ENCODE results near the gene GPR37.

- TF ChIP-seq POLR2AphosphoS5 (IDR thresholded peaks at IDR 0.05; ENCODE audit: borderline replicate concordance, low read depth, low read length), result no peak
- TF ChIP-seq EZH2 (IDR thresholded peaks at IDR 0.05), result no peak
Observed at GRCh38 chr7:124768525-124768924, 2.9 kb upstream of the GPR37 start.
